Esophagus squamous epithelium (tissue), 4 donors: Measurements from ENCODE around the gene SYT9.

Experiments used
- POLR2A ChIP-seq, 4 donors: fragments of 450-650 bp; IDR thresholded peaks; one replicate each; pipeline ENCODE4 v1.6.1; 2017; ENCODE audit warnings: antibody characterized with exemption in 4 of 4, mild to moderate bottlenecking in 4 of 4, moderate library complexity in 3 of 4
- TF ChIP-seq, protein P1 (sequence below), 6 experiments: fragments of 450-650 bp in 4 of 6; fragments of 200-600 bp in 2 of 6; sonication (generic) in 2 of 6; IDR thresholded peaks; one replicate each; pipeline ENCODE4 v1.5.1; 2016 to 2019; ENCODE audit warnings: antibody characterized with exemption in 6 of 6, mild to moderate bottlenecking in 4 of 6, moderate library complexity in 4 of 6

DNA sequence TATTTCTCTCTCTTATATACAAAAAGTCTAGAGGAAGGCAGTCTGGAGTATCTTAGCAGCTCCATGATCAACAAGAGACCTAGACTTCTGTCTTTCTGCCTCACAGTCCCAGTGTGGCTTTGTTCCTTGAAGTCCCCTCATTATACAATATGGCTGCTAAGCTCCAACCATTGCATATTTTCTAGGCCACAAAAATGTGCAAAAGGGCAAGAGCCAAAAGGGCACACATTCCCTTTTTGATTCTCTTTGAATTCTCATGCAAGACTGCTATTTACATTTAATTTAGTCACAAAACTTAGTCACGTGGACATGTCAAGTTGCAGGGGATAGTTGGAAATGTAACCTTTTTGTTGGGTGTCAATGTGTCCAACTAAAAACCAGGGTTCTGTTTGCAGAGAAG, 169.4 kb downstream of the SYT9 start:
- TF ChIP-seq, protein P1, sequence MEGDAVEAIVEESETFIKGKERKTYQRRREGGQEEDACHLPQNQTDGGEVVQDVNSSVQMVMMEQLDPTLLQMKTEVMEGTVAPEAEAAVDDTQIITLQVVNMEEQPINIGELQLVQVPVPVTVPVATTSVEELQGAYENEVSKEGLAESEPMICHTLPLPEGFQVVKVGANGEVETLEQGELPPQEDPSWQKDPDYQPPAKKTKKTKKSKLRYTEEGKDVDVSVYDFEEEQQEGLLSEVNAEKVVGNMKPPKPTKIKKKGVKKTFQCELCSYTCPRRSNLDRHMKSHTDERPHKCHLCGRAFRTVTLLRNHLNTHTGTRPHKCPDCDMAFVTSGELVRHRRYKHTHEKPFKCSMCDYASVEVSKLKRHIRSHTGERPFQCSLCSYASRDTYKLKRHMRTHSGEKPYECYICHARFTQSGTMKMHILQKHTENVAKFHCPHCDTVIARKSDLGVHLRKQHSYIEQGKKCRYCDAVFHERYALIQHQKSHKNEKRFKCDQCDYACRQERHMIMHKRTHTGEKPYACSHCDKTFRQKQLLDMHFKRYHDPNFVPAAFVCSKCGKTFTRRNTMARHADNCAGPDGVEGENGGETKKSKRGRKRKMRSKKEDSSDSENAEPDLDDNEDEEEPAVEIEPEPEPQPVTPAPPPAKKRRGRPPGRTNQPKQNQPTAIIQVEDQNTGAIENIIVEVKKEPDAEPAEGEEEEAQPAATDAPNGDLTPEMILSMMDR (IDR thresholded peaks at IDR 0.05) = no peak
- TF ChIP-seq POLR2A (IDR thresholded peaks at IDR 0.05) = no peak
